GM12878 (cell line): ENCODE results near the gene NCS1. TPM values are rescaled to one million over a fixed set of nuclear protein-coding genes. Genes with fewer than 3 reads are reported as not detected.

Experiments
- ATAC-seq: fragments of 200-7000 bp; cut with Tn5 transposase; 3 replicates; pipeline ENCODE4 v1.9.1; 2020; ENCODE audit warnings: mild to moderate bottlenecking, moderate library complexity
- BruUV-seq: library from RNA; stranded (reverse); fragments of 400-500 nt; replicated peaks from 2 replicates; lab custom pipeline; 2021; lab: Mats Ljungman, UMichigan
- CTCF ChIA-PET: fragments of 300-600 bp; sonication (Branson Sonifier 250); formaldehyde crosslinking; extraction: SDS; loops from one replicate; lab custom pipeline; 2021; ENCODE audit warnings: inconsistent platforms; lab: Yijun Ruan, JAX
- POLR2A ChIA-PET: fragments of 350-600 bp; formaldehyde crosslinking; extraction: SDS; loops from one replicate; lab custom pipeline; 2021; ENCODE audit warnings: inconsistent platforms; lab: Charles Lee
- RAD21 ChIA-PET: fragments of 300-600 bp; sonication (Branson Sonifier 250); formaldehyde crosslinking; loops from one replicate; lab custom pipeline; 2023; ENCODE audit warnings: antibody characterized with exemption; ENCODE audit not compliant: unreplicated experiment; lab: Charles Lee
- SMC1A ChIA-PET: fragments of 300-600 bp; sonication (Branson Sonifier 250); formaldehyde crosslinking; loops from one replicate; lab custom pipeline; 2023; ENCODE audit not compliant: unreplicated experiment, uncharacterized antibody; lab: Charles Lee
- DNase-seq: peaks from one replicate; pipeline ENCODE4 v3.0.0-alpha.2; 2011; ENCODE audit warnings: low read depth, low spot score
- FAIRE-seq: peaks from 3 replicates; lab custom pipeline; 2011; peaks lifted over from hg19 to GRCh38; lab: Jason Lieb, UNC
- H2AFZ ChIP-seq: 2 replicates; pipeline ENCODE4 v1.6.0; 2011; ENCODE audit warnings: low read depth, low read length, control low read depth; ENCODE audit not compliant: control insufficient read depth
- H3K27ac ChIP-seq: 2 replicates; pipeline ENCODE4 v1.5.1; 2011; ENCODE audit warnings: control low read depth; ENCODE audit not compliant: control insufficient read depth, insufficient read depth
- H3K27me3 ChIP-seq, 2 experiments: replicated peaks in 1 of 2; 2 replicates each; pipeline versions ENCODE4 v1.6.0 to v1.6.1; 2011; ENCODE audit warnings: low read length in 1 of 2; ENCODE audit not compliant: control insufficient read depth in 2 of 2, insufficient read depth in 2 of 2
- H3K36me3 ChIP-seq, 2 experiments: 2 replicates each; pipeline ENCODE4 v1.5.1; 2011; ENCODE audit warnings: low read length in 1 of 2; ENCODE audit not compliant: control insufficient read depth in 2 of 2, insufficient read depth in 2 of 2
- H3K4me1 ChIP-seq: 2 replicates; pipeline ENCODE4 v1.6.1; 2011; ENCODE audit warnings: mild to moderate bottlenecking, low read length, moderate library complexity, mixed read lengths; ENCODE audit not compliant: control insufficient read depth, insufficient read depth
- H3K4me2 ChIP-seq: 2 replicates; pipeline ENCODE4 v1.6.0; 2011; ENCODE audit warnings: control low read depth; ENCODE audit not compliant: control insufficient read depth, insufficient read depth
- H3K4me3 ChIP-seq: fragments of 200-600 bp; sonication (generic); 2 replicates; pipeline ENCODE4 v1.5.1; 2016
- H3K79me2 ChIP-seq: 2 replicates; pipeline ENCODE4 v1.6.0; 2011; ENCODE audit warnings: low read length; ENCODE audit not compliant: control insufficient read depth, insufficient read depth
- H3K9ac ChIP-seq: 2 replicates; pipeline ENCODE4 v1.8.0; 2011; ENCODE audit warnings: low read length, control low read depth, mixed read lengths; ENCODE audit not compliant: control insufficient read depth, insufficient read depth
- H3K9me3 ChIP-seq: replicated peaks from 3 replicates; pipeline ENCODE4 v1.5.1; 2011; ENCODE audit warnings: mild to moderate bottlenecking, low read length; ENCODE audit not compliant: control insufficient read depth, insufficient read depth
- H4K20me1 ChIP-seq: 2 replicates; pipeline ENCODE4 v1.6.0; 2011; ENCODE audit not compliant: control insufficient read depth, insufficient read depth
- CBX5 ChIP-seq: sonication (generic); IDR thresholded peaks from 2 replicates; pipeline ENCODE4 v1.6.1; 2016; ENCODE audit warnings: low read depth, moderate library complexity, mild to moderate bottlenecking, inconsistent platforms
- EGR1 ChIP-seq, 2 experiments: IDR thresholded peaks; 1 replicate in 1 of 2; 2 replicates in 1 of 2; pipeline ENCODE4 v1.6.1; 2011 to 2012; ENCODE audit warnings: low read depth in 2 of 2, low read length in 2 of 2, borderline replicate concordance in 1 of 2, mild to moderate bottlenecking in 1 of 2, moderate library complexity in 1 of 2
- HDGF ChIP-seq: fragments of 450-650 bp; IDR thresholded peaks from 2 replicates; pipeline ENCODE4 v1.6.1; 2016; ENCODE audit warnings: antibody characterized with exemption
- HSF1 ChIP-seq: fragments of 150-350 bp; IDR thresholded peaks from 2 replicates; pipeline ENCODE4 v1.6.1; 2014; ENCODE audit warnings: mild to moderate bottlenecking, low read depth, low read length
- IKZF2 ChIP-seq, 2 experiments: fragments of 450-650 bp; IDR thresholded peaks; 2 replicates each; pipeline ENCODE4 v1.6.1; 2017; ENCODE audit warnings: mild to moderate bottlenecking in 2 of 2, moderate library complexity in 2 of 2
- MEF2B ChIP-seq: fragments of 450-650 bp; IDR thresholded peaks from 2 replicates; pipeline ENCODE4 v1.6.1; 2018; ENCODE audit warnings: mild to moderate bottlenecking, moderate library complexity; ENCODE audit not compliant: partially characterized antibody, poor library complexity, severe bottlenecking
- NR2C1 ChIP-seq: fragments of 450-650 bp; IDR thresholded peaks from 2 replicates; pipeline ENCODE4 v1.6.1; 2017; ENCODE audit warnings: antibody characterized with exemption, mild to moderate bottlenecking, moderate library complexity
- NR2C2 ChIP-seq: IDR thresholded peaks from 2 replicates; pipeline ENCODE4 v1.6.1; 2011; ENCODE audit warnings: borderline replicate concordance, low read depth; ENCODE audit not compliant: control insufficient read depth, insufficient read length
- NRF1 ChIP-seq: conservative IDR thresholded peaks from 2 replicates; pipeline ENCODE4 v1.6.1; 2011; ENCODE audit warnings: mild to moderate bottlenecking, low read depth, low read length, improper control_type of control experiment
- POLR2AphosphoS2 ChIP-seq: IDR thresholded peaks from 2 replicates; pipeline ENCODE4 v1.6.1; 2011; ENCODE audit warnings: low read depth, mild to moderate bottlenecking, low read length, improper control_type of control experiment, moderate library complexity
- SIN3A ChIP-seq: IDR thresholded peaks from 2 replicates; pipeline ENCODE4 v1.6.1; 2012; ENCODE audit warnings: low read depth, low read length, improper control_type of control experiment
- WGBS: methylation state at CpG from one replicate; pipeline ENCODE4 v1.1.6; 2016; ENCODE audit warnings: low lambda C conversion rate; ENCODE audit not compliant: insufficient replicate concordance, insufficient coverage; ENCODE audit errors: missing lambda C conversion rate; 5-methylcytosine and 5-hydroxymethylcytosine counted together
- in situ Hi-C: fragments of 300-500 bp; cut with MboI; formaldehyde crosslinking; loops from 9 replicates; pipeline ENCODE4 v1.14.3; 2018; ENCODE audit warnings: mixed read lengths
- intact Hi-C: fragments of 100-400 bp; cut with micrococcal nuclease; formaldehyde crosslinking; loops from one replicate; pipeline ENCODE4 v1.14.2; 2022; ENCODE audit not compliant: unreplicated experiment
- polyA plus RNA-seq, 11 experiments: library from polyadenylated mRNA; depleted of rRNA in 4 of 11; unstranded in 6 of 11; stranded (reverse) in 5 of 11; fragments of >200 nt; fragmentation: Nextera tagmentation in 4 of 11; fragmentation: Illumina TruSeq in 1 of 11; extraction: Ambion mirVana in 4 of 11; extraction: Trizol in 1 of 11; gene quantifications; 1 replicate in 1 of 11; 2 replicates in 10 of 11; pipeline versions ENCODE4 v1.2.1 to v1.2.3, GENCODE V29; 2011 to 2016; ENCODE audit warnings: inconsistent platforms in 2 of 11, missing spikeins in 2 of 11, low read depth in 1 of 11
- total RNA-seq, 4 experiments: library from RNA; depleted of rRNA in 3 of 4; stranded (reverse); fragments of >200 nt in 3 of 4; fragmentation: Illumina TruSeq in 1 of 4; extraction: Trizol in 1 of 4; gene quantifications; 2 replicates each; pipeline versions ENCODE4 v1.2.1 to v1.2.3, GENCODE V29; 2013 to 2021
- TF ChIP-seq, protein P1 (sequence below): fragments of 450-650 bp; IDR thresholded peaks from 2 replicates; pipeline ENCODE4 v1.6.1; 2016; ENCODE audit warnings: mild to moderate bottlenecking
- TF ChIP-seq, protein P2 (sequence below): IDR thresholded peaks from 2 replicates; pipeline ENCODE4 v1.6.1; 2011; ENCODE audit warnings: borderline replicate concordance, low read depth, mild to moderate bottlenecking, moderate library complexity, mixed read lengths, low read length; ENCODE audit not compliant: insufficient read depth; ENCODE audit errors: extremely low read length
- TF ChIP-seq, protein P3 (sequence below): fragments of 450-650 bp; IDR thresholded peaks from 2 replicates; pipeline ENCODE4 v1.6.1; 2016; ENCODE audit warnings: mild to moderate bottlenecking, moderate library complexity, borderline replicate concordance

NCS1 gene
- total and polyA plus RNA-seq, 10 of the 15 experiments (the other 5 are each of a cell fraction or from before 2014, with no cell fraction given): 0.04 to 0.22 (median 0.06) TPM; not detected in 4

DNA sequence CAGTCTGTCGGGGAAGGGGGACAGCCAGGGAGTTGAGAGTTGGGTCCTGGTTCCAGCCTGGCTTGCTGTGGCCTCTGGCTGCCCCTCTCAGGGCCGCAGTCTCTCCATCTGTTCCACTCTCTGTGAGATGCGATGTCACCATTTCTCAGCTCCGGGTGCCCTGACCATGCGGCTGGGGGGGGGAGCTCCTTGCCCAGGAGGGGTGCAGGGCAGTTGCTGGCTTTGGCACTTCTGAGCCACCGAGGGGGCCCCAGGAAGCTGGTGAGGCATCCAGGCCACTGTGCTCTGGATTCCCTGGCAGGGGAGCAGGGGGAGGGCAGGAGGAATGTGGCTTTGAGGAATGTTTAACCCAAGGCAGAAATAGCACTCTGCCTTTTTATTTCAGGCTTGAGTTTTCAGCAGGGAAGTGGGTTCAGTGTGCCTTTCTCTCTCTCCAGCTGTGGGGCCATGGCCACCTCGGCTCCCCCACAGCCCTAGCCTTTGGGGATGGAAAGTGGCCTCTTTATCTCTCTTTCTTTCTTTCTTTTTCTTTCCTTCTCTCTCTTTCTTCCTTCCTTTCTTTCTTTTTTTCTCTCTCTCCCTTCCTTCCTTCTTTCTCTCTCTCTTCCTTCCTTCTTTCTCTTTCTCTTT lies 11.0 kb downstream of the NCS1 start:
- H3K27ac ChIP-seq: no peak overlapping the region
- no peak overlapping the region for H3K9ac ChIP-seq
- no peak for ATAC-seq
- no peak overlapping the region for H2AFZ ChIP-seq
- no TSS peak for BruUV-seq
- no peaks in the 10 kb centered on the region for H3K27me3 ChIP-seq
- ChIA-PET RAD21 (no interaction called here), SMC1A (no interaction called here), POLR2A (no interaction called here), CTCF (no interaction called here)
- no peaks in the 10 kb centered on the region for H4K20me1 ChIP-seq
- 46% methylated on average over 7 of the region's 7 CpGs for WGBS
- H3K36me3 ChIP-seq: no peaks in the 10 kb centered on the region
- in situ Hi-C loops: no loop called here
- H3K4me1 ChIP-seq: no peaks in the 10 kb centered on the region
- intact Hi-C loops: no loop called here
- no peak overlapping the region for H3K4me3 ChIP-seq
- H3K9me3 ChIP-seq: no peaks in the 10 kb centered on the region
- no peak for DNase-seq
- no peaks in the 10 kb centered on the region for H3K79me2 ChIP-seq
- H3K4me2 ChIP-seq: no peak overlapping the region
- no peak for FAIRE-seq
- TF ChIP-seq NR2C2 (no peak), HDGF (no peak), NRF1 (no peak), POLR2AphosphoS2 (no peak), MEF2B (no peak), CBX5 (no peak), SIN3A (no peak), HSF1 (no peak), EGR1 (IDR thresholded peaks at IDR 0.05; ENCODE audit: borderline replicate concordance in 1 of 2, low read depth in 2 of 2, low read length in 2 of 2) (no peak), NR2C1 (no peak), IKZF2 (IDR thresholded peaks at IDR 0.05) (no peak)
- TF ChIP-seq, protein P1, sequence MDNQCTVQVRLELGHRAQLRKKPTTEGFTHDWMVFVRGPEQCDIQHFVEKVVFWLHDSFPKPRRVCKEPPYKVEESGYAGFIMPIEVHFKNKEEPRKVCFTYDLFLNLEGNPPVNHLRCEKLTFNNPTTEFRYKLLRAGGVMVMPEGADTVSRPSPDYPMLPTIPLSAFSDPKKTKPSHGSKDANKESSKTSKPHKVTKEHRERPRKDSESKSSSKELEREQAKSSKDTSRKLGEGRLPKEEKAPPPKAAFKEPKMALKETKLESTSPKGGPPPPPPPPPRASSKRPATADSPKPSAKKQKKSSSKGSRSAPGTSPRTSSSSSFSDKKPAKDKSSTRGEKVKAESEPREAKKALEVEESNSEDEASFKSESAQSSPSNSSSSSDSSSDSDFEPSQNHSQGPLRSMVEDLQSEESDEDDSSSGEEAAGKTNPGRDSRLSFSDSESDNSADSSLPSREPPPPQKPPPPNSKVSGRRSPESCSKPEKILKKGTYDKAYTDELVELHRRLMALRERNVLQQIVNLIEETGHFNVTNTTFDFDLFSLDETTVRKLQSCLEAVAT: no peak
- TF ChIP-seq, protein P2, sequence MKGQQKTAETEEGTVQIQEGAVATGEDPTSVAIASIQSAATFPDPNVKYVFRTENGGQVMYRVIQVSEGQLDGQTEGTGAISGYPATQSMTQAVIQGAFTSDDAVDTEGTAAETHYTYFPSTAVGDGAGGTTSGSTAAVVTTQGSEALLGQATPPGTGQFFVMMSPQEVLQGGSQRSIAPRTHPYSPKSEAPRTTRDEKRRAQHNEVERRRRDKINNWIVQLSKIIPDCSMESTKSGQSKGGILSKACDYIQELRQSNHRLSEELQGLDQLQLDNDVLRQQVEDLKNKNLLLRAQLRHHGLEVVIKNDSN: no peak
- TF ChIP-seq, protein P3, sequence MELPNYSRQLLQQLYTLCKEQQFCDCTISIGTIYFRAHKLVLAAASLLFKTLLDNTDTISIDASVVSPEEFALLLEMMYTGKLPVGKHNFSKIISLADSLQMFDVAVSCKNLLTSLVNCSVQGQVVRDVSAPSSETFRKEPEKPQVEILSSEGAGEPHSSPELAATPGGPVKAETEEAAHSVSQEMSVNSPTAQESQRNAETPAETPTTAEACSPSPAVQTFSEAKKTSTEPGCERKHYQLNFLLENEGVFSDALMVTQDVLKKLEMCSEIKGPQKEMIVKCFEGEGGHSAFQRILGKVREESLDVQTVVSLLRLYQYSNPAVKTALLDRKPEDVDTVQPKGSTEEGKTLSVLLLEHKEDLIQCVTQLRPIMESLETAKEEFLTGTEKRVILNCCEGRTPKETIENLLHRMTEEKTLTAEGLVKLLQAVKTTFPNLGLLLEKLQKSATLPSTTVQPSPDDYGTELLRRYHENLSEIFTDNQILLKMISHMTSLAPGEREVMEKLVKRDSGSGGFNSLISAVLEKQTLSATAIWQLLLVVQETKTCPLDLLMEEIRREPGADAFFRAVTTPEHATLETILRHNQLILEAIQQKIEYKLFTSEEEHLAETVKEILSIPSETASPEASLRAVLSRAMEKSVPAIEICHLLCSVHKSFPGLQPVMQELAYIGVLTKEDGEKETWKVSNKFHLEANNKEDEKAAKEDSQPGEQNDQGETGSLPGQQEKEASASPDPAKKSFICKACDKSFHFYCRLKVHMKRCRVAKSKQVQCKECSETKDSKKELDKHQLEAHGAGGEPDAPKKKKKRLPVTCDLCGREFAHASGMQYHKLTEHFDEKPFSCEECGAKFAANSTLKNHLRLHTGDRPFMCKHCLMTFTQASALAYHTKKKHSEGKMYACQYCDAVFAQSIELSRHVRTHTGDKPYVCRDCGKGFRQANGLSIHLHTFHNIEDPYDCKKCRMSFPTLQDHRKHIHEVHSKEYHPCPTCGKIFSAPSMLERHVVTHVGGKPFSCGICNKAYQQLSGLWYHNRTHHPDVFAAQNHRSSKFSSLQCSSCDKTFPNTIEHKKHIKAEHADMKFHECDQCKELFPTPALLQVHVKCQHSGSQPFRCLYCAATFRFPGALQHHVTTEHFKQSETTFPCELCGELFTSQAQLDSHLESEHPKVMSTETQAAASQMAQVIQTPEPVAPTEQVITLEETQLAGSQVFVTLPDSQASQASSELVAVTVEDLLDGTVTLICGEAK: no peak
